HepG2 (cell line): Measurements from ENCODE around the gene EOMES. TPM values are rescaled to one million over a fixed set of nuclear protein-coding genes. Genes with fewer than 3 reads are reported as not detected.

ENCODE experiments used
- HES4 ChIP-seq: sonication (generic); formaldehyde crosslinking; IDR thresholded peaks from 2 replicates; pipeline ENCODE4 v1.9.0; 2021; ENCODE audit warnings: mild to moderate bottlenecking, missing genetic modification reagents, borderline replicate concordance
- HHEX ChIP-seq: IDR thresholded peaks from 2 replicates; pipeline ENCODE4 v1.6.1; 2016; ENCODE audit warnings: control low read depth
- KDM3A ChIP-seq: IDR thresholded peaks from 2 replicates; pipeline ENCODE4 v1.6.1; 2018; ENCODE audit warnings: low read depth, missing compliant biosample characterization
- RBM22 ChIP-seq: fragments of 200-400 bp; formaldehyde crosslinking; optimal IDR thresholded peaks from 2 replicates; pipeline ENCODE3; 2017; ENCODE audit warnings: mild to moderate bottlenecking, low read length, moderate library complexity
- SMAD1 ChIP-seq: sonication (generic); formaldehyde crosslinking; IDR thresholded peaks from 2 replicates; pipeline ENCODE4 v1.4.0; 2020; ENCODE audit warnings: missing genetic modification reagents, low read depth, mild to moderate bottlenecking, borderline replicate concordance
- THAP11 ChIP-seq: IDR thresholded peaks from 2 replicates; pipeline ENCODE4 v1.6.1; 2016; ENCODE audit warnings: missing biosample characterization, missing genetic modification reagents
- ZFX ChIP-seq: sonication (generic); formaldehyde crosslinking; IDR thresholded peaks from 2 replicates; pipeline ENCODE4 v1.4.0; 2020; ENCODE audit warnings: mild to moderate bottlenecking, low read depth, missing genetic modification reagents, moderate library complexity
- ZKSCAN8 ChIP-seq: IDR thresholded peaks from 2 replicates; pipeline ENCODE4 v1.6.1; 2016; ENCODE audit warnings: borderline replicate concordance, missing genetic modification reagents, missing compliant biosample characterization
- ZMYM4 ChIP-seq: sonication (generic); formaldehyde crosslinking; IDR thresholded peaks from 2 replicates; pipeline ENCODE4 v1.8.1; 2023; ENCODE audit warnings: mild to moderate bottlenecking, missing genetic modification reagents
- ZNF572 ChIP-seq: sonication (generic); formaldehyde crosslinking; IDR thresholded peaks from 2 replicates; pipeline ENCODE4 v1.5.1; 2020; ENCODE audit warnings: mild to moderate bottlenecking, missing genetic modification reagents
- ZNF670 ChIP-seq: sonication (generic); formaldehyde crosslinking; IDR thresholded peaks from 2 replicates; pipeline ENCODE4 v1.8.0; 2022; ENCODE audit warnings: mild to moderate bottlenecking, missing genetic modification reagents, borderline replicate concordance
- ZNF709 ChIP-seq: sonication (generic); formaldehyde crosslinking; IDR thresholded peaks from 2 replicates; pipeline ENCODE4 v1.5.0; 2020; ENCODE audit warnings: mild to moderate bottlenecking, missing genetic modification reagents
- ZNF891 ChIP-seq: sonication (generic); formaldehyde crosslinking; IDR thresholded peaks from 2 replicates; pipeline ENCODE4 v1.5.0; 2020; ENCODE audit warnings: mild to moderate bottlenecking, missing genetic modification reagents
- polyA plus RNA-seq, 8 experiments: library from polyadenylated mRNA; depleted of rRNA in 3 of 8; stranded (reverse) in 7 of 8; unstranded in 1 of 8; fragments of >200 nt; fragmentation: Illumina TruSeq in 4 of 8; extraction: Trizol in 4 of 8; gene quantifications; 2 replicates each; pipeline versions ENCODE4 v1.2.1 to v1.2.3, GENCODE V29; 2011 to 2016; ENCODE audit warnings: low read depth in 4 of 8, missing spikeins in 1 of 8, mixed read lengths in 1 of 8; ENCODE audit not compliant: insufficient read depth in 1 of 8
- total RNA-seq, 5 experiments: library from RNA; depleted of rRNA; stranded (reverse); fragments of >200 nt; fragmentation: Illumina TruSeq; extraction: Trizol; gene quantifications; 2 replicates each; pipeline ENCODE4 v1.2.3, GENCODE V29; 2016; ENCODE audit warnings: low read depth in 1 of 5
- TF ChIP-seq, protein P1 (sequence below): sonication (generic); formaldehyde crosslinking; IDR thresholded peaks from 2 replicates; pipeline ENCODE4 v1.4.0; 2020; ENCODE audit warnings: missing genetic modification reagents, mild to moderate bottlenecking, borderline replicate concordance
- TF ChIP-seq, protein P2 (sequence below), 2 experiments: sonication (generic) in 1 of 2; formaldehyde crosslinking in 1 of 2; IDR thresholded peaks; 2 replicates each; pipeline versions ENCODE4 v1.5.1 to v1.6.1; 2011 to 2020; ENCODE audit warnings: borderline replicate concordance in 1 of 2, low read depth in 1 of 2, low read length in 1 of 2, mild to moderate bottlenecking in 1 of 2, missing genetic modification reagents in 1 of 2, moderate library complexity in 1 of 2
- TF ChIP-seq, protein P3 (sequence below): sonication (generic); formaldehyde crosslinking; IDR thresholded peaks from 2 replicates; pipeline ENCODE4 v1.9.0; 2021; ENCODE audit warnings: missing genetic modification reagents, borderline replicate concordance
- TF ChIP-seq, protein P4 (sequence below): sonication (generic); formaldehyde crosslinking; IDR thresholded peaks from 2 replicates; pipeline ENCODE4 v1.4.0; 2020; ENCODE audit warnings: mild to moderate bottlenecking, missing genetic modification reagents
- TF ChIP-seq, protein P5 (sequence below): sonication (generic); formaldehyde crosslinking; IDR thresholded peaks from 2 replicates; pipeline ENCODE4 v1.8.0; 2022; ENCODE audit warnings: mild to moderate bottlenecking, missing genetic modification reagents; ENCODE audit not compliant: insufficient replicate concordance

Gene EOMES
- total and polyA plus RNA-seq, 2 of the 13 experiments (the other 11 are each of a cell fraction or from before 2014, with no cell fraction given) = 0.11 to 0.12 TPM

- TF ChIP-seq, protein P1, sequence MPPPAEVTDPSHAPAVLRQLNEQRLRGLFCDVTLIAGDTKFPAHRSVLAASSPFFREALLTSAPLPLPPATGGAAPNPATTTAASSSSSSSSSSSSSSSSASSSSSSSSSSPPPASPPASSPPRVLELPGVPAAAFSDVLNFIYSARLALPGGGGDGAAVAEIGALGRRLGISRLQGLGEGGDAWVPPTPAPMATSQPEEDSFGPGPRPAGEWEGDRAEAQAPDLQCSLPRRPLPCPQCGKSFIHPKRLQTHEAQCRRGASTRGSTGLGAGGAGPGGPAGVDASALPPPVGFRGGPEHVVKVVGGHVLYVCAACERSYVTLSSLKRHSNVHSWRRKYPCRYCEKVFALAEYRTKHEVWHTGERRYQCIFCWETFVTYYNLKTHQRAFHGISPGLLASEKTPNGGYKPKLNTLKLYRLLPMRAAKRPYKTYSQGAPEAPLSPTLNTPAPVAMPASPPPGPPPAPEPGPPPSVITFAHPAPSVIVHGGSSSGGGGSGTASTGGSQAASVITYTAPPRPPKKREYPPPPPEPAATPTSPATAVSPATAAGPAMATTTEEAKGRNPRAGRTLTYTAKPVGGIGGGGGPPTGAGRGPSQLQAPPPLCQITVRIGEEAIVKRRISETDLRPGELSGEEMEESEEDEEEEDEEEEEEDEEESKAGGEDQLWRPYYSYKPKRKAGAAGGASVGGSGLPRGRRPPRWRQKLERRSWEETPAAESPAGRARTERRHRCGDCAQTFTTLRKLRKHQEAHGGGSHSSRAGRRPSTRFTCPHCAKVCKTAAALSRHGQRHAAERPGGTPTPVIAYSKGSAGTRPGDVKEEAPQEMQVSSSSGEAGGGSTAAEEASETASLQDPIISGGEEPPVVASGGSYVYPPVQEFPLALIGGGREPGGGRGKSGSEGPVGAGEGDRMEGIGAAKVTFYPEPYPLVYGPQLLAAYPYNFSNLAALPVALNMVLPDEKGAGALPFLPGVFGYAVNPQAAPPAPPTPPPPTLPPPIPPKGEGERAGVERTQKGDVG (CRISPR knock-in tag) = no peak
- TF ChIP-seq, protein P2, sequence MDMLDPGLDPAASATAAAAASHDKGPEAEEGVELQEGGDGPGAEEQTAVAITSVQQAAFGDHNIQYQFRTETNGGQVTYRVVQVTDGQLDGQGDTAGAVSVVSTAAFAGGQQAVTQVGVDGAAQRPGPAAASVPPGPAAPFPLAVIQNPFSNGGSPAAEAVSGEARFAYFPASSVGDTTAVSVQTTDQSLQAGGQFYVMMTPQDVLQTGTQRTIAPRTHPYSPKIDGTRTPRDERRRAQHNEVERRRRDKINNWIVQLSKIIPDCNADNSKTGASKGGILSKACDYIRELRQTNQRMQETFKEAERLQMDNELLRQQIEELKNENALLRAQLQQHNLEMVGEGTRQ (IDR thresholded peaks at IDR 0.05; ENCODE audit: low read depth, low read length) = no peak
- TF ChIP-seq, protein P2 (CRISPR knock-in tag; IDR thresholded peaks at IDR 0.05; ENCODE audit: borderline replicate concordance) = no peak
- TF ChIP-seq ZFX (CRISPR knock-in tag) = no peak
- no peak for TF ChIP-seq ZKSCAN8 (CRISPR knock-in tag)
- TF ChIP-seq THAP11 = peak; percentile 9; the same call in 1 of the 2 replicates
- no peak for TF ChIP-seq RBM22
- TF ChIP-seq, protein P3, sequence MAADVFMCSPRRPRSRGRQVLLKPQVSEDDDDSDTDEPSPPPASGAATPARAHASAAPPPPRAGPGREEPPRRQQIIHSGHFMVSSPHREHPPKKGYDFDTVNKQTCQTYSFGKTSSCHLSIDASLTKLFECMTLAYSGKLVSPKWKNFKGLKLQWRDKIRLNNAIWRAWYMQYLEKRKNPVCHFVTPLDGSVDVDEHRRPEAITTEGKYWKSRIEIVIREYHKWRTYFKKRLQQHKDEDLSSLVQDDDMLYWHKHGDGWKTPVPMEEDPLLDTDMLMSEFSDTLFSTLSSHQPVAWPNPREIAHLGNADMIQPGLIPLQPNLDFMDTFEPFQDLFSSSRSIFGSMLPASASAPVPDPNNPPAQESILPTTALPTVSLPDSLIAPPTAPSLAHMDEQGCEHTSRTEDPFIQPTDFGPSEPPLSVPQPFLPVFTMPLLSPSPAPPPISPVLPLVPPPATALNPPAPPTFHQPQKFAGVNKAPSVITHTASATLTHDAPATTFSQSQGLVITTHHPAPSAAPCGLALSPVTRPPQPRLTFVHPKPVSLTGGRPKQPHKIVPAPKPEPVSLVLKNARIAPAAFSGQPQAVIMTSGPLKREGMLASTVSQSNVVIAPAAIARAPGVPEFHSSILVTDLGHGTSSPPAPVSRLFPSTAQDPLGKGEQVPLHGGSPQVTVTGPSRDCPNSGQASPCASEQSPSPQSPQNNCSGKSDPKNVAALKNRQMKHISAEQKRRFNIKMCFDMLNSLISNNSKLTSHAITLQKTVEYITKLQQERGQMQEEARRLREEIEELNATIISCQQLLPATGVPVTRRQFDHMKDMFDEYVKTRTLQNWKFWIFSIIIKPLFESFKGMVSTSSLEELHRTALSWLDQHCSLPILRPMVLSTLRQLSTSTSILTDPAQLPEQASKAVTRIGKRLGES (CRISPR knock-in tag) = no peak
- TF ChIP-seq ZNF709 = no peak
- TF ChIP-seq SMAD1 = no peak
- TF ChIP-seq ZMYM4 (CRISPR knock-in tag) = peak; percentile 58
- TF ChIP-seq, protein P4, sequence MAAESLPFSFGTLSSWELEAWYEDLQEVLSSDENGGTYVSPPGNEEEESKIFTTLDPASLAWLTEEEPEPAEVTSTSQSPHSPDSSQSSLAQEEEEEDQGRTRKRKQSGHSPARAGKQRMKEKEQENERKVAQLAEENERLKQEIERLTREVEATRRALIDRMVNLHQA = no peak
- TF ChIP-seq ZNF572 (CRISPR knock-in tag) = no peak
- no peak for TF ChIP-seq KDM3A (CRISPR knock-in tag)
- no peak for TF ChIP-seq ZNF891
- no peak for TF ChIP-seq HES4 (CRISPR knock-in tag)
- TF ChIP-seq HHEX (CRISPR knock-in tag) = peak; percentile 44; the same call in 1 of the 2 replicates
- TF ChIP-seq ZNF670 = 0 out of 2 replicates have a peak, but pooled peaks have one; percentile 45
- TF ChIP-seq, protein P5, sequence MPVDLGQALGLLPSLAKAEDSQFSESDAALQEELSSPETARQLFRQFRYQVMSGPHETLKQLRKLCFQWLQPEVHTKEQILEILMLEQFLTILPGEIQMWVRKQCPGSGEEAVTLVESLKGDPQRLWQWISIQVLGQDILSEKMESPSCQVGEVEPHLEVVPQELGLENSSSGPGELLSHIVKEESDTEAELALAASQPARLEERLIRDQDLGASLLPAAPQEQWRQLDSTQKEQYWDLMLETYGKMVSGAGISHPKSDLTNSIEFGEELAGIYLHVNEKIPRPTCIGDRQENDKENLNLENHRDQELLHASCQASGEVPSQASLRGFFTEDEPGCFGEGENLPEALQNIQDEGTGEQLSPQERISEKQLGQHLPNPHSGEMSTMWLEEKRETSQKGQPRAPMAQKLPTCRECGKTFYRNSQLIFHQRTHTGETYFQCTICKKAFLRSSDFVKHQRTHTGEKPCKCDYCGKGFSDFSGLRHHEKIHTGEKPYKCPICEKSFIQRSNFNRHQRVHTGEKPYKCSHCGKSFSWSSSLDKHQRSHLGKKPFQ = no peak
Observed at GRCh38 chr3:27680517-27681246, 41.4 kb downstream of the EOMES start (continued).
